ENCODE data around the gene RIMS1. TPM values are rescaled to one million over a fixed set of nuclear protein-coding genes. Genes with fewer than 3 reads are reported as not detected.

RIMS1 gene
- total and polyA plus RNA-seq, 12 donors = 0.07 to 2.8 (median 0.20) TPM; not detected in 3

- H3K4me1 ChIP-seq = no peaks in the 10 kb centered on the region
- ATAC-seq (no peak), DNase-seq (no peak)
- WGBS, 2 donors = 62 to 75% methylated on average over 1 of the region's 1 CpG
- H3K36me3 ChIP-seq = no peaks in the 10 kb centered on the region
- no peak for TF ChIP-seq CTCF (IDR thresholded peaks at IDR 0.05)
- no peaks in the 10 kb centered on the region for H3K9me3 ChIP-seq
- H3K27me3 ChIP-seq = no peaks in the 10 kb centered on the region
- intact Hi-C loops (cut with DNase I) = no loop called here
- no peak overlapping the region for H3K27ac ChIP-seq
- no peak overlapping the region for H3K4me3 ChIP-seq
These were observed 462.6 kb downstream of the RIMS1 start for GRCh38 chr6:72348926-72349325.

DNA sequence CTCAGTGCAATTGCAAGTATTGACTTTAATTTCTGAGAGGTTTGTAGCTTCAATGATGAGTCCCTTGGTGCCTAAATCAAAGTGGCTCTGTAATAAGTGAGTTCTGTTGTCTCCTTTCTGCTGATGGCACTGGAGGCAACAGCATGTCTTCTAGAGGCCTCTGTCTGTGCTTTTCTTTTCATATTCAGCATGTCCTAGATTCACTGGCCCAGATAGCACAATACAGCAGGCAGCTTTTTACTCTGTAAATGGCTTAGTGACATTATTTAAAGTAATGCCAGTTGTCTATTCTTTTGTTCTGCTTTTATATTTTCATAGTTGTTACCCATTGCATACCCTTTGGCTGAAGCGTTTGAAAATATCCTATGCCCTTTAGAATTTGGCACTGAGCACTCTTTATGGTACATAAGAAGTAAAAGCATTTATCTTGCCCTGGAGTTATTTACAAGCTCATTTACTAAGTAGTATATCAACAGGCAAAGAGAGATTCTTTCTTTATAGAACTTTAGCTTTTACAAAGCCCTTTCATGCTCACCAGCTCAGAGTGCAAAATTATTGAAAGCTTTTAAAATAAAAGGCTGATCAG is 464.0 kb downstream of the RIMS1 start:
- ATAC-seq (no peak), DNase-seq (no peak)
- Histone ChIP-seq H3K4me1 (no peaks in the 10 kb centered on the region), H3K36me3 (no peaks in the 10 kb centered on the region), H3K4me3 (no peak overlapping the region), H3K27ac (no peak overlapping the region), H3K27me3 (no peaks in the 10 kb centered on the region), H3K9me3 (no peaks in the 10 kb centered on the region)
- no peak for TF ChIP-seq CTCF (IDR thresholded peaks at IDR 0.05)
- WGBS, 2 donors = 71 to 73% methylated on average over 1 of the region's 1 CpG
- intact Hi-C loops (cut with DNase I) = no loop called here

- Histone ChIP-seq H3K9me3 (no peaks in the 10 kb centered on the region), H3K27ac (no peak overlapping the region), H3K27me3 (no peaks in the 10 kb centered on the region), H3K4me3 (no peak overlapping the region), H3K36me3 (no peaks in the 10 kb centered on the region), H3K4me1 (no peaks in the 10 kb centered on the region)
- no peak for ATAC-seq
- intact Hi-C loops (cut with DNase I) = no loop called here
- TF ChIP-seq CTCF (IDR thresholded peaks at IDR 0.05) = no peak
- WGBS, 2 donors = 66 to 76% methylated on average over 7 of the region's 7 CpGs
- DNase-seq = no peak
These were observed 477.7 kb downstream of the RIMS1 start for GRCh38 chr6:72363844-72364740.

DNA sequence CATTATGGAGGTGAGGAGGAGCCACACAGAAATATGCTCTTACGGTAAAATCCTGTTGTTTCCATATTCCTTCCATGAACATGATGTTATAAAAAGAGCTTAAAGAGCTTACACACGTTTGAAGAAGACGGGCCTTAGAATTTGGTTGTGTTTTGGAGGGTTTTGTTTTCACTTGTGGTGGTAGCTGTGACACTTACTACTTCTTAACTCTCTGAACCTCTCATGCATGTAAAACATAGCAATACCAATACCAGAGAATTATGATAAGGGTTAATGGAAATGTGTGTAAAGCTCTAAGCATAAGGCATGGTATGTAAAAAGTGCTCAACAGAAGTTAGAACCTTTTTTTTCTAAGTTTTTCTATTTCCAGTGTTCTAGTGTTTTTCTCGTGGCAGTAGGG is 479.4 kb downstream of the RIMS1 start:
- Histone ChIP-seq H3K4me1 (no peaks in the 10 kb centered on the region), H3K27ac (no peak overlapping the region), H3K9me3 (no peaks in the 10 kb centered on the region), H3K27me3 (no peaks in the 10 kb centered on the region), H3K4me3 (no peak overlapping the region), H3K36me3 (no peaks in the 10 kb centered on the region)
- no peak for ATAC-seq
- intact Hi-C loops (cut with DNase I) = no loop called here
- DNase-seq = no peak
- 77 to 83% methylated on average over 4 of the region's 4 CpGs for WGBS, 2 donors
- no peak for TF ChIP-seq CTCF (IDR thresholded peaks at IDR 0.05)

All from heart right ventricle (tissue), 16 donors.